ENCODE results near the gene GSTK1. TPM values are rescaled to one million over a fixed set of nuclear protein-coding genes. Genes with fewer than 3 reads are reported as not detected.
"Not testable (repeated sequence)": the region's sequence is repeated elsewhere in the genome, so short reads cannot be mapped to it uniquely, and the experiment has no call there.

The GSTK1 gene
- polyA plus RNA-seq, 4 donors, result 194 to 231 (median 210) TPM

DNA sequence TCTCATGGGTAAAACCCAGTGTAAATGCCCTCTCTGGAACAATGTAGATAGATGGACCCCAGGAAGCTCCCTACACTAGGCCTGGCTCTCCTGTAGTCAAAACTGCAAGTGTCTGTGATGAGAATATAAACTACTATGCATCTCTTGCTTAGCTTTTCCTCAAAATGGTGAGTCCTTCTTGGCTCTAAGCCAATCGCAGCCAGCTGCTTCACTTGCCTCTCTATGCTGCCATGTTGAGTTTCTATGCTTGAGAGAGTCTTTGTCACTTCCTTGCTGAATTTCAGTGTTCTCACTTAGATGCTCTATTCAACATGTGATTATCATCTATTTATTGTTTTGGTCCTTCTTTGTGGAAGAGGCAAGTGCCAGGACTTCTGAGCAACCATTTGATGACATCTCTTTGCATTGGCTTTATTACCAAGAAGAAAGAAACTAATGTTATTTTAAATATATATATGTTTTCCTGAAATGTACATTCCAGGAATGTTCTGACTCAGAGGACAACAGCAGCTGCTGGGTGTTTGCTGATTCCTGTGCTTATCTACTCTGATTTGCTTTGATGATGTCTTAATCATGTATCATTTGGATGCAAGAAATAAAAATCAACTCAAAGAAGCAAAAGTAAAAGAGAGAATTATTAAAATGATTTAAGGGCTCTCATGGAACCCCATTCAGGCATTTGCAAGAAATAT lies 24.8 kb upstream of the GSTK1 start:
- DNase-seq (ENCODE audit: low read depth in 4 of 4, low spot score in 2 of 4), result no peak

DNA sequence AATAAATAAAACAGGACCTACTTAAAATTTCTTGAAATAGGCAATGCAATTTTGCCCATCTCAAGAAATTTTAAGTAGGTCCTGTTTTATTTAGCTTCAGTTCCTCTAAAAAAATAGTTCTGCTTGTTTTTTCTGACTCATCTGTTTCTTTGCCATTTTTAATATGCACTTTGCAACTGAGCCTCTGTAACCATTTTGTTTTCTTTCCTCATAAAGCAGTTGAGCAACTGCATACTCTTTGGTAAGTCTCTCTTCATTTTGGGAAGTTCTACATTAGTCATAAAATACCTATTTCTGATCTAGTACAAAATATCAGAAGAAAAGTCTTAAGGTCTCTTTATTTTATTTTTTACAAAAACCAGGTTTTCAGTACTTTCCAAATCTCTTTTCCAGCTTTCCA lies 23.4 kb upstream of the GSTK1 start:
- no peak for DNase-seq (ENCODE audit: low read depth in 4 of 4, low spot score in 2 of 4)

DNA sequence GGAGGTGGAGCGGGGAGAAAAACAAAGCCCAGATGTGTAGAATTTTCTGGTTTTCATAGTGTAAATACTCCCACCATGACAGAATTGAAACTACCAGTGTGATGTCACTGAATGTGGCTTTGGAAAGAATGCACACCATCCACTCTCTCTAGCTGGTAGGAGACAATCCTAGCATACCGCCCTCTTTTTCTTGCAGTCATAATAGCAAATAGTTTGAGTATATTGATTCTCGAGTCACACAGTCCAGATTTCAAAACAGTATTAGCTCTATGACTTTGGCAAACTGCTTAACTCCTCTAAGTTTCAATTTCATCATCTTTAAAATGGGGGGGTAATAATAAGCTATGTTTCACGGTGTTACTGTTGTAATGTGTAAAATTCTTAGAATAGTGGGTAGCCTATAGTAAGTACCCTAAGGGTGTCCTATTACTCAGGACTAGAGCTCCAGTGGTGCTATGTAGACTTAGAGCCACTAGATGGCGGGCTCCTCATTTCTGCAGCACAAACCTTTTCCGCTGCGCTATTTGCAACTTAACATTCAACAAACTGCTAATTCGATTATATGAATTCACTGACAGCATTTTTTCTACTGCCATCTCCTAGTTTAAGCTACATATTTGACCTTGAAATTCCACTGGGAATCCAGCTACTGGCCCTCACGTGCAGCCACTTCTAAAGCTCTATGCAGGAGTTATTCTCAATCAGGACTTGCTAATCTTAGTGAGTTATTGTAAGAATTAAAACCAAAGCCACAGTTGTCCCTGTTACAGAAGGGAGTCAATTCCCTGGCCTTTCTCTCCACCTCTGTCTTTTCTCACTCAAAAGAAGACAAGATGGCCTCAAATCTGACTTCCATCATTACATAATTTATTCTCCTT lies 22.7 kb upstream of the GSTK1 start:
- peak in 3 of 4 donors; percentile 57 to 65 (median 61) for DNase-seq (ENCODE audit: low read depth in 4 of 4, low spot score in 2 of 4)

DNA sequence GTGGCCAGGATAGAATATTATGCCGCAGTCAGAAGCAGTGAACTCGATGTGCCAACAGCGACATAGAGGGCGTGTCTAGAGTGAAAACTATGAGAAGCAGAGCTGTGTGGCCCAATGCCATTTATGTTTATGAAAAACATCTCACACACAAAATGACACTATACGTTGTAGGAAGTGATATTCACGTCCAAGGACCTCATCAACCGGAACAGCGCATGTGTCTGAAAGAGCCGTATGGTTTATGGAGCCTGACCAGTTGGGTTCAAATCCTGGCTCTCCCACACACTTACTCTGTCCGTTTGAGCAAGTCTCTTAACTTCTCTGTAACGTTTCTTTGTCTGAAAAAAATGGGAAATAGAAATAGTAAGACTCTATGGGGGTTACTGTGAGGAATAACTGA lies 20.9 kb upstream of the GSTK1 start:
- DNase-seq (ENCODE audit: low read depth in 4 of 4, low spot score in 2 of 4), result no peak

DNA sequence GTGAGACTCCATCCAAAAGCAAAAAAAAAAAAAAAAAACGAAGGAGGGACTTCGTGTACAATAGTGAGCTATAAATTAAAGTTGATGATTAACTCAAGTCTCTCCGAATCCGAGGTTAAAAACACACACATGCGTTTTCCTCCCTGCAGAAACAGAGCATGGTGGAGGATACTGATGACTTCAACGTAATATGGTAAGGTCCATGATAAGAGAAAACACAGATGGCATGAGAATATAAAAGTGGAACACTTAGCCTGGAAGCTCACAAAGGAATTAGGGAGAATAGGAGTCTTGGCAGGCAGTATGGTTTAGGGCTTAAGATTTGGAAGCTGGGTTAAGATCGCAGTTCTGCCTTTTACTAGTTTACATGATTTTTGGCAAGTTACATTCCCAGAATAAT lies 20.1 kb upstream of the GSTK1 start:
- no peak for DNase-seq (ENCODE audit: low read depth in 4 of 4, low spot score in 2 of 4)

DNA sequence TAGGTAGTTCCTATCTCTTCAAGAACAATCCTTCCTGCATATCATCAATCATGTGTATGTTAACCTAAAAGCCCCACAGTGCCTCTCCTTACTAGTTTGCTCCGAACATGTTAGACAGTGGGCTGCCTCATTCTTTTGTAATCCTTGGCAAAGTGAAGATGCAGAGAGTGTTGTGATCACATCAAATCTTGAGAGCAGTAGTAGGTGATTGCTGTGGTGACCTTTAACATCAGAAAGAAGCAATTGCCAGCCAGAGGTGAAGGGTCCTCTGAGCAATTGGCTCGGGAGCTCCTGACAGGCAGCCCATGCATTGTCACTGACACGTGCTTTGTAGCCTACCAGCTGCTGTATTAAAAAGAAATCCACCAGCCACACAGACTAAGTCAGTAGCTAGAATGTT lies 19.6 kb upstream of the GSTK1 start:
- DNase-seq (ENCODE audit: low read depth in 4 of 4, low spot score in 2 of 4), result no peak

DNA sequence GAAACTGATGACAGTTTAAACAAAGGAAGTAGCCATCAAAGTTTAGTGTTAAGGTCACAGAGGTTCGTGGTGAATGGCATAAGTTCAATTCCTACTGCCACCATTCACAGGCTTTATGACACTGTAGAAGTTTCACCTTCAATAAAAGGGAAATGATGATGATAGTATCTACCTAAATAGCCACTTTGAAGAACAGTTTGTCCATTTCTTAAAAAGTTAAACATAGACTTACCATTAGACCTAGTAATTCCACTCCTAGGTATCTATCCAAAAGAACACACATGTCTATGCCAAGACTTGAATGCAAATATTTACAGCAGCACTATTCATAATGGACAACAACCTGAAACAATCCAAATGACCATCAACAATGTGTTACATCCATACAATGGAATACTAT lies 18.9 kb upstream of the GSTK1 start:
- DNase-seq (ENCODE audit: low read depth in 4 of 4, low spot score in 2 of 4), result no peak

DNA sequence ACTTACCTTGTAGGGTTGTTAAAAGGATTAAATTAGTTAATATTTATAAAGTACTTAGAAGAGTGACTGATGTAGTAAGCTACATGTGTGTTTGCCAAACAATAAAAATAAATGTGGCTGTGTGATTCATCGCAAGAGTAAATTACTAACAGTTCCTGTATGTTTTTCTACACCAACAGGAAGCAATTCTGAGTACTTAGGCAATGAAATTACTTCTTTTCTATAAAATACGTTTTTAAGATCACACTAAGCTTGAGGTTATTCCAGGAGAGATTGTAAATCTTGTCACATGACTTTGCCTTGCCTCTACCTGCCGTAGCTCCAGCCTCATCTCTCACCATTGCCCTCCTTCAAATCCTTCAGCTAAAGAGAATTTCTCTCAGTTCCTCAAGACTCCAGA lies 18.1 kb upstream of the GSTK1 start:
- DNase-seq (ENCODE audit: low read depth in 4 of 4, low spot score in 2 of 4), result no peak

DNA sequence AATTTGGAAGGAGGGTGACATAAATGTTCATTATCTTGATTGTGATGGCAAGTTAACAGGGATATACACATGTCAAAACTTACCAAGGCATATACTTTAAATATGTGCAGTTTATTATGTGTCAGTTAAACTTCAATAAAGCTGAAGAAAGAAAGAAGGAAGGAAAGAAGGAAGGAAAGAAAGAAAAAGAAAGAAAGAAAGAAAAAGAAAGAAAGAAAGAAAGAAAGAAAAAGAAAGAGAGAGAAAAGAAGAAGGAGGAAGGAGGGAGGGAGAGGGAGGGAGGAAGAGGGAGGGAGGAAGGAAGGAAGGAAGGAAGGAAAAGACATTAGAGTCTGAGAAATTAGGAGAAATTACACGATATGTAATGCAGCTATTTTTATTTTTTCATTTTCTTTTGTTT lies 15.9 kb upstream of the GSTK1 start:
- no peak for DNase-seq (ENCODE audit: low read depth in 4 of 4, low spot score in 2 of 4)

DNA sequence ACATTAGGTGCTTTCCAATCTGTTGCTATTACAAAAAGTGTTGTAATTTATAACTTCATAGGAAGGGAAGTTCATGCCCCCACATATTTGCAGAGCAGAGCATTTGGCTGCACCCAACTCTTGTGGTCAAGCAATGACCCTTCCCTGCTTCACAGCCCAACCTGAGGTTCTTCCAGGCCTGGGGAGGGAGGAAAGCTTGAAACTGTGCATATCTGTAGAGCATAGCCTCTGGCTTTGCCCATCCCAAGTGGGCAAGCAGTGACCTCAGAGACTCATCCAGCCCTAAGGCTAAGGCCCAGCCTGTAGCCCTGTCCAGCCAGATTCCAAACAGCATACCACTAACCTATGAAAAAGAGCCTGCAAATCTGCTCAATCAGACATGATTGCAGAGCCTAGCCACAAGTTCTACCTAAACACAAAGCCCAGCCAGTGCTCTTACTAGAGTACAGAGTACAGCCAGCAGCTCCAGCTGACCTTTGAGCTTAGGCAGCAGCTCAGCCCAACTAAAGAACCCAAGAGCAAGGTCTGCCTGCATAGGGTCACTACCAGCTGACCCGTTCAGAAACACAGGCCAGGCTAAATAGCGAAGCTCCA lies 14.4 kb upstream of the GSTK1 start:
- DNase-seq (ENCODE audit: low read depth in 4 of 4, low spot score in 2 of 4), result no peak

DNA sequence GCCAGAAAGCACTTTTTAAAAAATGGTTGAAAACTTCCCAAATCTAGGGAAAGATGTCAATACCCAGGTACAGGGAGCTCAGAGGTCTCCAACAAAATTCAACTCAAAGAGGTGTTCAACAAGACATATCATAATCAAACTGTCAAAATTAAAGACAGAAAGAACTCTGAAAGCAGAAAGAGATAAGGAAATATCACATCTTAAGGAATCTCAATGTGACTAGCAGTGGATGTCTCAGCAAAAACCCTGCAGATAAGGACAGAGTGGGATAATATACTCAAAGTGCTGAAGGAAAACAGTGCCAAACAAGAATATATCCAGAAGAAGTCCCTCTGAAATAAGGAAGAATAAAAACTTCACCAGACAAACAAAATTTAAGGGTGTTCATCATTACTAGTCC lies 13.0 kb upstream of the GSTK1 start:
- no peak for DNase-seq (ENCODE audit: low read depth in 4 of 4, low spot score in 2 of 4)

DNA sequence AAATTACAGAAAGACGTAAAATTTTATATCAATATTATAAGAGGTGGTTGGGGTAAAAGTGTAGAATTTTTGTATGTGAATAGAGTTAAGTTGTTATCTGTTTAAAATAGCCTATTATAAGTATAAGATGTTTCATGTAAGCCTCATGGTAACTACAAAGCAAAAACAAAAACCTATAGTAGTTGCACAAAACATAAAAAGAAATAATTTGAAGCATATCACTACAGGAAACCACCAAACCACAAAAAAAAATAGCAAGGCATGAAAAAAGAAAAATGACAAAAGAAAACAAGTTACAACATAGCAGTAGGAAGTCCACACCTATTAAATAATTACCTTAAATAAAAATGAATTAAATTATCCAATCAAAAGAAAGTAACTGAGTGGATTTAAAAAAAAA lies 12.4 kb upstream of the GSTK1 start:
- no peak for DNase-seq (ENCODE audit: low read depth in 4 of 4, low spot score in 2 of 4)

DNA sequence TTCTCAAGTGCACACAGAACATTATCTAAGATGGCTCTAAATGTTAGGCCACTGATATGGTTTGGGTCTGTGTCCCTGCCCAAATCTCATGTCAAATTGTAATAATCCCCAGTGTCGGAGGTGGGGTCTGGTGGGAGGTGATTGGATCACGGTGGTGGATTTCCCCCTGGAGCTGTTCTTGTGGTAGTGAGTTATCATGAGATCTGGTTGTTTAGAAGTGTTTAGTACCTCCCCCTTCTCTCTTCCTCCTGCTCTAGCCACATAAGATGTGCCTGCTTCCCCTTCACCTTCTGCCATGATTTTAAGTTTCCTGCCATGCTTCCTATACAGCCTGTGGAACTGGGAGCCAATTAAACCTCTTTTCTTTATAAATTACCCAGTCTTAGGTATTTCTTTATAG lies 11.2 kb upstream of the GSTK1 start:
- no peak for DNase-seq (ENCODE audit: low read depth in 4 of 4, low spot score in 2 of 4)

DNA sequence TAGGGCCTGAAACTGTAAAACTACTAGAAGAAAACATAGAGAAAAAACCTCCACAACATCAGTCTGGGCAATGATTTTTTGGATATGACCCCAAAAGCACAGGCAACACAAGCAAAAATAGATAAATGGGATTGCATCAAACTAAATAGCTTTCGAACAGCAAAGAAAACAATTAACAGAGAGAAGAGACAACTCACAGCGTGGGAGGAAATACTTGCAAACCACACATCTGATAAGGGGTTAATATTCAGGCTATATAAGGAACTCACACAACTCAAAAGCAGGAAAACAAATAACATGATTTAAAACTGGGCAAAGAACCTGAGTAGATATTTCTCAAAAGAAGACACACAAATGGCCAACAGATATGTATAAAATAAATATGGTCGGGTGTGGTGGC lies 7.7 kb upstream of the GSTK1 start:
- DNase-seq (ENCODE audit: low read depth in 4 of 4, low spot score in 2 of 4), result no peak

DNA sequence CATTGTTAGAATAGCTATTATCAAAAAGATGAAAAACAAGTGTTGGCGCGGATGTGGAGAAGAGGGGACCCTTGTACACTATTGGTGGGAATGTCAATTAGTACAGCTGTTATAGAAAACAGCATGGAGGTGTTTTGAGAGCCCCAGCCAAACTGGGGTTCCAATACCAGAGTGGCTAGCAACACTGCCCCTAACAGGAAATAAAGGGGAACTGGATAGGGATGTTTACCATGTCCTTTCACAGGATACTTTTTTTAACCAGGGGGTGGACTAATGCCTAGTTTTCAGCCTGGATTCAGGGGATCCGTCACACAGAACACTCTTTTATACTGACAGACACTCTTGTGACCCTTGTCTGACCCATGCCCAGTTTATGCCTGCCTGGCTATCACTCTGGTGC lies 6.9 kb upstream of the GSTK1 start:
- no peak for DNase-seq (ENCODE audit: low read depth in 4 of 4, low spot score in 2 of 4)

DNA sequence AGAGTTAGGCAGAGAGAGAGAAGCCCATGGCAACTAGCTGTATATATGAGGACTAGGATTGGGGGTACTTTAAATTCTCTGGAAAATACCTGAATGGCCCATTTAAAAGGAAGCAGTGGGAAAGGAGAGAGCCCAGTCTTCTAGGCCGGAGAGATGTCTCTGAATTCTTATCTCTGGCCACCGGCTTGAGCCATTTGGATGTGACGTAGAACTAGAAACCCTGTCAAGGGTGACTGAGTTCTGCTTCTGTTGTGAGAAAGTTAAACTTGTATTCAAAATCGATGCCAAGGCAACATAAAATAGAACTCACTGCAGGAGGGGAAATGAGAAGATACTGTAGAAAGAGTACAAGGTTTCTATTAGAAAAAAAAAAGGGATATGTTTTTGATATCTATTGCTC lies 6.3 kb upstream of the GSTK1 start:
- DNase-seq (ENCODE audit: low read depth in 4 of 4, low spot score in 2 of 4), result no peak

DNA sequence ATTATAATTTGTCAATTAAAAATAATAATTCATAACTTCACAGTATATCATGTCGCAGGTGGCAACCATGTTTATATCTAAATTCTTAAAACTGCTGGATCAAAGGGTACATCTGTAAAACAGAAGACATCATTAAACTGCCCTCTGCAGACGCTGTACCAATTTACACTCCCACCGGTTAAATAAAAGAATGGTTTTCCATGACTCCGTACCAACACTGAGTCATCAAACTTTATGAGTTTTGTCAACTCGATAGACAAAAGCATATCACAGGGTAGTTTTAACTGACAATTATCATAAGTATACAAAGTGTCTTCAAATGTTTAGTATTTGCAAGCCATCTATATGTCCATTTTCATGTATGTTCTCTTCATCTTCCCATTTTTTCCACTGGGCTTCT lies 5.7 kb upstream of the GSTK1 start:
- DNase-seq (ENCODE audit: low read depth in 4 of 4, low spot score in 2 of 4), result no peak

DNA sequence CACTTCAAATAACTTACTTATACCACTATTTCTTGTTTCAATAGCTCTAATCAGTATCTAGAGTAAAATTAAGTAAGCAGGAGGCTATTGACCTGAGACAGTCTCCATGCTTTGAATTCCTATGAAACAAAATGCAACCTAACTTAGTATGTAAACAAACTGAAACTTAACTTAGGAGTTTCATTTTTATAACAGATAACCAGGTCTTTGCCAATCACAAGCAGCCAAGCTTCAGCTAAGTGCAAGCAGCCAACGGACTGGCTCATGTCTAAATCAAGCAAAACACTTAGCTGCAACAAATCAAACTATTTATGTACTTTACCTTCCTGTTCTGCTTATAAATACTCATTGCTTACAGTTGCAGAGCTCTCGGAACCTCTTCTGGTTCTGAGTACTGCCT lies 4.4 kb upstream of the GSTK1 start:
- DNase-seq (ENCODE audit: low read depth in 4 of 4, low spot score in 2 of 4), result no peak

DNA sequence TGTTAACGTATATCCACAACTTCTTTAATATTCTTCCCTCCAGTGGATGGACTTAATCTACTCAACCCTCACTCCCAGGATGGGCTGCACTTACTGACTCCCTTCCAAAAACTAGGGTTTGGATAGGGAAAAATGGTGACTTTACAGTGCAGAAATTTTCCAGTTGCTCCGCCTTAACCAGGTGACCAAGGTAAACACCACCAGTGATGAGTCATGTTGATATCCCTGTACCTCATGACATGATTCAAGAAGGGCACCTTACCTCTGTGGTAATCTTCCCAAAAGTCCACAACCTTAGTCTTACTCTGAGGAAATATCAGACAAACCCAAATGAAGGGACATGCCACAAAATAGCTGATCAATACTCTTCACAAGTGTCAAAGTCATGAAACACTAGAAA lies 3.5 kb upstream of the GSTK1 start:
- no peak for DNase-seq (ENCODE audit: low read depth in 4 of 4, low spot score in 2 of 4)

DNA sequence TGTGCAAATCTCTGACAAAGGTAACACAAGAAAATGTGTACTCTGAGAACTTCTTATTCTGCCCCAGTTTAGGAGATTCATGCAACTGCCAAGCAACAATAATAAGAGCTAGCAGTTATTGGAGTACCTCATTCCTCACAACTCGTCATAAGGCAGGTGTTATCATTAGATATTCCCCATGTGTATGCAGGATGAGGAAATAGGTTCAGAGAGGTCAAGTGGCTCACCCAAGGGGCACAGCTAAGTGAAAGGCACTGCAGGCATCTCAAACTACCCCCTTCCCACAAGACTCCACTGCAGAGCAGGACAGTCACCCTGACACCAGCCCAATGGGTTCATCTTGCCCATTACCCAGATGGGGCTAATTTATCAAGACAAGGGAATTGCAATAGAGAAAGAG lies 1.3 kb upstream of the GSTK1 start:
- DNase-seq (ENCODE audit: low read depth in 4 of 4, low spot score in 2 of 4), result no peak

DNA sequence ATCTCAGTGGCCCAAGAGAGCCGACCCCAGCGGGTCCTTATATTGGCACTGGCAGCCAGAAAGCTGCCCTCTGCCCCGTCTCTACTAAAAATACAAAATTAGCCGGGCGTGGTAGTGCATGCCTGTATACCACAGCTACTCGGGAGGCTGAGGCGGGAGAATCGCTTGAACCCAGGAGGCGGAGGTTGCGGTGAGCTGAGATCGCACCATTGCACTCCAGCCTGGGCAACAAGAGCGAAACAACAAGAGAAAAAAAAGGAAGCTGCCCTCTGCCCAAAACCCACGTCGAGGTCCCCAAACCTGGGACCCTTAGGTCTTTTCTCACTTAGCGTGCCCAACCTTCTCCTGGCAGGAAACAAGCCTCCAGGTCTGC lies 941 bp downstream of the GSTK1 start:
- DNase-seq (ENCODE audit: low read depth in 4 of 4, low spot score in 2 of 4), result not testable (repeated sequence)
